Parathyroid adenoma (tissue), 2 donors: Measurements from ENCODE around the gene PLCB1.

ENCODE experiments used
- H2AFZ ChIP-seq: fragments of 300-600 bp; sonication (generic); one replicate; pipeline ENCODE4 v1.7.0; 2017; ENCODE audit warnings: antibody characterized with exemption, mild to moderate bottlenecking
- H3K27ac ChIP-seq: fragments of 300-600 bp; sonication (generic); one replicate; pipeline ENCODE4 v1.7.0; 2017
- H3K27me3 ChIP-seq: fragments of 300-600 bp; sonication (generic); one replicate; pipeline ENCODE4 v1.7.0; 2017; ENCODE audit warnings: low read length; ENCODE audit not compliant: control insufficient read depth, insufficient read depth
- H3K36me3 ChIP-seq: fragments of 300-600 bp; sonication (generic); one replicate; pipeline ENCODE4 v1.7.0; 2017; ENCODE audit warnings: low read length; ENCODE audit not compliant: control insufficient read depth, insufficient read depth
- H3K4me1 ChIP-seq: fragments of 300-600 bp; sonication (generic); one replicate; pipeline ENCODE4 v1.7.0; 2017; ENCODE audit warnings: control low read depth
- H3K4me2 ChIP-seq: fragments of 300-600 bp; sonication (generic); one replicate; pipeline ENCODE4 v1.7.0; 2017; ENCODE audit warnings: low read length
- H3K4me3 ChIP-seq: fragments of 300-600 bp; sonication (generic); one replicate; pipeline ENCODE4 v1.7.0; 2017; ENCODE audit warnings: low read depth, low read length
- H3K79me2 ChIP-seq: fragments of 300-600 bp; sonication (generic); one replicate; pipeline ENCODE4 v1.7.0; 2017; ENCODE audit warnings: control low read depth
- H3K9ac ChIP-seq: fragments of 300-600 bp; sonication (generic); one replicate; pipeline ENCODE4 v1.7.0; 2017; ENCODE audit warnings: mild to moderate bottlenecking
- H3K9me3 ChIP-seq: fragments of 300-600 bp; sonication (generic); one replicate; pipeline ENCODE4 v1.7.0; 2017; ENCODE audit warnings: low read length; ENCODE audit not compliant: control insufficient read depth
- TF ChIP-seq, protein P1 (sequence below): fragments of 300-600 bp; sonication (generic); IDR thresholded peaks from one replicate; pipeline ENCODE4 v1.7.0; 2017; ENCODE audit warnings: antibody characterized with exemption, mild to moderate bottlenecking
- donor health status: primary hyperparathyroidism.

Gene PLCB1

DNA sequence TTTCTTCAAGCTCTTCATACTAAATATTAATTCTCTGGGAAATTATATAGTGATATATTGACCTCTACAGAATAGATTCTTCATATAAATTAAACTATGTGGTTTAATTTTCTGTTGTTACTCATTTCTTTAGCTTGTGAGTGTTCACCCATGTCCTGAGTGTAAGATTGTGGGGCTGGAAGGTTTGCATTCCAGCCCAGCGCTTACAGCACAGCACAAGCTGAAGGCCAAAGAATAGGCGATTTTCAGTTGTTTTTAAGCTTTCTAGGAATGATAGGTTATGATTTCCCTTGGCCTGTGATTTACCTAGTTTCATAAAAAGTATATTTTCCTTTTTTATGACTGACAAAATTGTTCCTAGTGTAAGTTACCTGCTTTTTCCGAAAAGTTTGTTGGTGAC is 194.1 kb downstream of the PLCB1 start:
- Histone ChIP-seq H3K27ac (no peak overlapping the region), H3K9ac (no peak overlapping the region), H3K27me3 (no peaks in the 10 kb centered on the region), H3K4me3 (no peak overlapping the region), H2AFZ (no peak overlapping the region), H3K4me1 (peaks cover 14% of the 10 kb centered on the region), H3K36me3 (no peaks in the 10 kb centered on the region), H3K79me2 (peaks cover 13% of the 10 kb centered on the region), H3K9me3 (no peaks in the 10 kb centered on the region), H3K4me2 (no peak overlapping the region)
- TF ChIP-seq, protein P1, sequence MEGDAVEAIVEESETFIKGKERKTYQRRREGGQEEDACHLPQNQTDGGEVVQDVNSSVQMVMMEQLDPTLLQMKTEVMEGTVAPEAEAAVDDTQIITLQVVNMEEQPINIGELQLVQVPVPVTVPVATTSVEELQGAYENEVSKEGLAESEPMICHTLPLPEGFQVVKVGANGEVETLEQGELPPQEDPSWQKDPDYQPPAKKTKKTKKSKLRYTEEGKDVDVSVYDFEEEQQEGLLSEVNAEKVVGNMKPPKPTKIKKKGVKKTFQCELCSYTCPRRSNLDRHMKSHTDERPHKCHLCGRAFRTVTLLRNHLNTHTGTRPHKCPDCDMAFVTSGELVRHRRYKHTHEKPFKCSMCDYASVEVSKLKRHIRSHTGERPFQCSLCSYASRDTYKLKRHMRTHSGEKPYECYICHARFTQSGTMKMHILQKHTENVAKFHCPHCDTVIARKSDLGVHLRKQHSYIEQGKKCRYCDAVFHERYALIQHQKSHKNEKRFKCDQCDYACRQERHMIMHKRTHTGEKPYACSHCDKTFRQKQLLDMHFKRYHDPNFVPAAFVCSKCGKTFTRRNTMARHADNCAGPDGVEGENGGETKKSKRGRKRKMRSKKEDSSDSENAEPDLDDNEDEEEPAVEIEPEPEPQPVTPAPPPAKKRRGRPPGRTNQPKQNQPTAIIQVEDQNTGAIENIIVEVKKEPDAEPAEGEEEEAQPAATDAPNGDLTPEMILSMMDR = no peak

DNA sequence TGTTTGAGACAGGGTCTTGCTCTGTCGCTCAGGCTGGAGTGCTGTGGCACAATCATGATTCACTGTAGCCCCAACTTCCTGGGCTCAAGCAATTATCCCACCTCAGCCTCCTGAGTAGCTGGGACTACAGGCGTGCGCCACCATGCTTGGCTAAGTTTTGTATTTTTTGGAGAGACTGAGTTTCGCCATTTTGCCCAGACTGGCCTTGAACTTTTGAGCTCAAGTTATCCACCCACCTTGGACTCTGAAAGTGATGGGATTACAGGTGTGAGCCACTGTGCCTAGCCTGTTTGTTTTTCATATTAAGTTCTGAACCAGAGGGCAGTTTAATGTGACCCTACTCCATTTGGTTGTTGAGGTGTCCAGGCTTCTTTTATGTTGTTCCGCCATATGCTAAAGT is 194.8 kb downstream of the PLCB1 start:
- Histone ChIP-seq H3K36me3 (no peaks in the 10 kb centered on the region), H3K4me2 (no peak overlapping the region), H3K9ac (no peak overlapping the region), H3K79me2 (peaks cover 9% of the 10 kb centered on the region), H3K4me3 (no peak overlapping the region), H2AFZ (no peak overlapping the region), H3K27me3 (no peaks in the 10 kb centered on the region), H3K9me3 (no peaks in the 10 kb centered on the region), H3K4me1 (peaks cover 20% of the 10 kb centered on the region), H3K27ac (no peak overlapping the region)
- TF ChIP-seq, protein P1 = no peak

DNA sequence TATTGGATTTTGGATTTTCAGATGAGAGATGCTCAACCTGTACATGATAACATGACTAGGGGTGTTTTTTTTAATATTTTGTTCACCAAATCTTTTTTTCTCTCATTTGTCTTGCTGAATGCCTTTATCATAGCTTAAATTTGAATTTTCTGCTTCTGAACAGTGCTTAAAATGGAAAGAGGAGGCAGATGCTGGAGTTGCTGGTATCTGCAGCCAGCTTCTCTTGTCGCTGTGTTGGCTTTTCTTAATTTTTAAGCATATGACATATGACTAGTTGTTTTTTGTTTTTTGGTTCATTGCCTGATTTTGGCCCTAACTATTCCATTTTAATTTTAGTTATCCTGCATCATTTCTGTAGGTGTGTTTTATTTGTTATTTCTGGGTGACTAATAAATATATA is 196.1 kb downstream of the PLCB1 start:
- H3K4me2 ChIP-seq = no peak overlapping the region
- peaks cover 16% of the 10 kb centered on the region for H3K79me2 ChIP-seq
- H3K4me1 ChIP-seq = peaks cover 20% of the 10 kb centered on the region
- no peak overlapping the region for H3K27ac ChIP-seq
- TF ChIP-seq, protein P1 = no peak
- H3K9ac ChIP-seq = no peak overlapping the region
- H3K27me3 ChIP-seq = no peaks in the 10 kb centered on the region
- H3K9me3 ChIP-seq = no peaks in the 10 kb centered on the region
- no peak overlapping the region for H3K4me3 ChIP-seq
- no peaks in the 10 kb centered on the region for H3K36me3 ChIP-seq
- no peak overlapping the region for H2AFZ ChIP-seq

DNA sequence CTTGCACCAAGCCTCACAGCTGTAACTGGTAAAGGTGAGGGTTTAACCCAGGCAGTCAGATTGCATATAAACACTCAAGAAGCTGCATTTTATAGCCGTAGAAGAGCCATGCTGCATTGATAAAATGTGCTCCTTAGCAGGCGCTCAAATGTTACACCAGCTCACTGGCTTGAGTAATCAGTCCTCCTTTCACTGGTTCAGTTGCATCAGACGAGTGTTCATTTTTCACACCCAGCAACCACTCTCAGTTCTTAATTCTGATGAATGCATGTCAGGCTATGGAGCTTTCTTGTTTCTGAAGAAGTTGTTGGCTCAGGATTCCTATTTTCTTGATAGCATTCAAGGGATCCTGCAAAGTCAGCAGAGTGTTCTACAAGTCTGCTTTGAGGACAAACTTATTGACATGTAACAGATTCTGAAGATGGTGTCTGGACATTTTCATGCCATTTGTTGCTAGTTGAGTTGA is 198.3 kb downstream of the PLCB1 start:
- TF ChIP-seq, protein P1 = no peak
- Histone ChIP-seq H3K4me3 (no peak overlapping the region), H3K9ac (no peak overlapping the region), H3K9me3 (no peaks in the 10 kb centered on the region), H2AFZ (no peak overlapping the region), H3K27ac (no peak overlapping the region), H3K4me1 (peaks cover 26% of the 10 kb centered on the region), H3K36me3 (no peaks in the 10 kb centered on the region), H3K27me3 (no peaks in the 10 kb centered on the region), H3K79me2 (peaks cover 24% of the 10 kb centered on the region), H3K4me2 (no peak overlapping the region)

DNA sequence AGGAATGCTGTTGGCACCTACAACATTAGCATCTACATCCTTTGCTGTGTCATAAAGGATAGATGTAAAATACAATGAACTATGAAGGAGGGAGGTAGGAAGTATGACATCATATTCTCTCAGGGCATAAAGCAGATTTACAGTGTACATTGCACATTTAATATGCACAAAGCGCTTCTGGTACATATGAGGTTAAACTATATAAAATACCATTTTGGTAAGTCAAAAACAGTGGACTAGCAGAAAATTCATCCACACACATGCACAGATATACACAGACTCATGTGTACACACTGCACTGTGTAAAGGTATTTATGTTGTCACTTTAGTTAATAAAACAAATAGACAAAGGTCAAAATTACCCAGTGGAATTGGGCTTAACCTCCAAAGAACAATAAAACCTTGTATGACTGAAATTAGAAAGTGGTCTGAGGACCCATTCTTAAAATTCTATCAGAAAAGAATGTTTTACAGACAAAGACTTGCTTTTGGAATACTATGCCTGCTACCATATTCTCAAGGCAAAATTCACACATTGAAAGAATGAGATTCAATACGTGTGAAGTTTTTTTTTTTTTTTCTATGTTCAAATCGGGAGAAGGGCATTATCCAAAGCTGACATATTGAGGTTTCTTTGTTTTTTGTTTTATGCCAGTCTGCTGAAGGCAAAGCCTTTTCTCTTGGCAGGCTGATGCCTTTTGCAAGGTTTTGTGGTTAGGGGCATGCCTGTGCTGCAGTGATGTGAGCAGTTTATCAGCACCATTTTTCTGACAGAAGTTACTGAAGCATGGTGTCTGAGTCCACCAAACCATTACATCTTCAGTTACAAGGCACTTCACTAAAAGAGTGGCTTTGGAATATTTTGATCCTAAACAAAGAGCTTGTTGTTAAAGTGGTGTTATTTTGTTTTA is 199.0 kb downstream of the PLCB1 start:
- TF ChIP-seq, protein P1 = no peak
- Histone ChIP-seq H3K4me1 (peaks cover 22% of the 10 kb centered on the region), H3K79me2 (peaks cover 24% of the 10 kb centered on the region), H3K9ac (no peak overlapping the region), H3K9me3 (no peaks in the 10 kb centered on the region), H3K36me3 (no peaks in the 10 kb centered on the region), H3K4me2 (no peak overlapping the region), H3K27me3 (no peaks in the 10 kb centered on the region), H2AFZ (no peak overlapping the region), H3K4me3 (no peak overlapping the region), H3K27ac (peak overlapping the region; percentile 14)
